H1 (cell line): ENCODE measurements around the gene FAM107A.

Source experiments
- GABPA ChIP-seq: IDR thresholded peaks from 2 replicates; pipeline ENCODE4 v1.6.1; 2011; ENCODE audit warnings: mild to moderate bottlenecking, low read length, moderate library complexity, borderline replicate concordance; ENCODE audit not compliant: insufficient read depth
- SIRT6 ChIP-seq: IDR thresholded peaks from one replicate; pipeline ENCODE4 v1.7.1; 2012; ENCODE audit warnings: low read length, inconsistent platforms
- TAF1 ChIP-seq: IDR thresholded peaks from 2 replicates; pipeline ENCODE4 v1.6.1; 2011; ENCODE audit warnings: mild to moderate bottlenecking, low read depth, low read length
- TEAD4 ChIP-seq: IDR thresholded peaks from 2 replicates; pipeline ENCODE4 v1.6.1; 2012; ENCODE audit warnings: low read depth, low read length, inconsistent platforms, mixed read lengths
- TF ChIP-seq, protein P1 (sequence below), 3 experiments: IDR thresholded peaks; 1 replicate in 2 of 3; 2 replicates in 1 of 3; pipeline versions ENCODE4 v1.5.1 to v1.6.1; 2011; ENCODE audit warnings: low read length in 3 of 3, mild to moderate bottlenecking in 3 of 3, inconsistent platforms in 2 of 3, low read depth in 1 of 3, moderate library complexity in 1 of 3; ENCODE audit not compliant: insufficient read depth in 1 of 3; ENCODE audit errors: control extremely low read depth in 1 of 3

GRCh38 chr3:58557491-58557890 is 19.7 kb downstream of the FAM107A start:
- TF ChIP-seq, protein P1, sequence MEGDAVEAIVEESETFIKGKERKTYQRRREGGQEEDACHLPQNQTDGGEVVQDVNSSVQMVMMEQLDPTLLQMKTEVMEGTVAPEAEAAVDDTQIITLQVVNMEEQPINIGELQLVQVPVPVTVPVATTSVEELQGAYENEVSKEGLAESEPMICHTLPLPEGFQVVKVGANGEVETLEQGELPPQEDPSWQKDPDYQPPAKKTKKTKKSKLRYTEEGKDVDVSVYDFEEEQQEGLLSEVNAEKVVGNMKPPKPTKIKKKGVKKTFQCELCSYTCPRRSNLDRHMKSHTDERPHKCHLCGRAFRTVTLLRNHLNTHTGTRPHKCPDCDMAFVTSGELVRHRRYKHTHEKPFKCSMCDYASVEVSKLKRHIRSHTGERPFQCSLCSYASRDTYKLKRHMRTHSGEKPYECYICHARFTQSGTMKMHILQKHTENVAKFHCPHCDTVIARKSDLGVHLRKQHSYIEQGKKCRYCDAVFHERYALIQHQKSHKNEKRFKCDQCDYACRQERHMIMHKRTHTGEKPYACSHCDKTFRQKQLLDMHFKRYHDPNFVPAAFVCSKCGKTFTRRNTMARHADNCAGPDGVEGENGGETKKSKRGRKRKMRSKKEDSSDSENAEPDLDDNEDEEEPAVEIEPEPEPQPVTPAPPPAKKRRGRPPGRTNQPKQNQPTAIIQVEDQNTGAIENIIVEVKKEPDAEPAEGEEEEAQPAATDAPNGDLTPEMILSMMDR (IDR thresholded peaks at IDR 0.05; ENCODE audit: control extremely low read depth in 1 of 3, insufficient read depth in 1 of 3, low read depth in 1 of 3, low read length in 3 of 3): no peak
- no peak for TF ChIP-seq SIRT6
- no peak for TF ChIP-seq TEAD4
- TF ChIP-seq GABPA: no peak
- no peak for TF ChIP-seq TAF1
